Suprapubic skin (tissue), 4 donors: ENCODE results near the gene ASCC2. TPM values are rescaled to one million over a fixed set of nuclear protein-coding genes. Genes with fewer than 3 reads are reported as not detected.

ENCODE experiments used
- DNase-seq, 2 donors: peaks; one replicate each; pipeline ENCODE4 v3.0.0-alpha.2; 2019; ENCODE audit warnings: low spot score in 2 of 2
- H3K27ac ChIP-seq: fragments of 200-600 bp; sonication (generic); one replicate; pipeline ENCODE4 v1.5.1; 2019
- H3K27me3 ChIP-seq: fragments of 200-600 bp; sonication (generic); one replicate; pipeline ENCODE4 v1.5.1; 2019
- H3K36me3 ChIP-seq: fragments of 200-600 bp; sonication (generic); one replicate; pipeline ENCODE4 v1.5.1; 2019
- H3K4me1 ChIP-seq: fragments of 200-600 bp; sonication (generic); one replicate; pipeline ENCODE4 v1.5.1; 2019
- H3K4me3 ChIP-seq: fragments of 200-600 bp; sonication (generic); one replicate; pipeline ENCODE4 v1.5.1; 2019; ENCODE audit warnings: mild to moderate bottlenecking
- H3K9me3 ChIP-seq: fragments of 200-600 bp; sonication (generic); one replicate; pipeline ENCODE4 v1.5.1; 2019
- EP300 ChIP-seq: sonication (generic); formaldehyde crosslinking; IDR thresholded peaks from one replicate; pipeline ENCODE4 v1.6.1; 2017; ENCODE audit warnings: antibody characterized with exemption
- POLR2A ChIP-seq, 2 donors: fragments of 450-650 bp; IDR thresholded peaks; one replicate each; pipeline ENCODE4 v1.6.1; 2017; ENCODE audit warnings: antibody characterized with exemption in 2 of 2, mild to moderate bottlenecking in 2 of 2, moderate library complexity in 2 of 2
- POLR2AphosphoS5 ChIP-seq, 3 donors: sonication (generic); formaldehyde crosslinking; IDR thresholded peaks; one replicate each; pipeline ENCODE4 v1.6.1; 2017; ENCODE audit warnings: antibody characterized with exemption in 3 of 3
- WGBS: methylation state at CpG from one replicate; pipeline ENCODE4 v1.1.5; 2018; 5-methylcytosine and 5-hydroxymethylcytosine counted together
- total RNA-seq, 4 donors: library from RNA; depleted of rRNA; stranded (reverse); fragments of >200 nt; gene quantifications; one replicate each; pipeline ENCODE4 v1.1.0, GENCODE V29; 2016
- TF ChIP-seq, protein P1 (sequence below), 2 donors: fragments of 200-600 bp in 1 of 2; fragments of 450-650 bp in 1 of 2; sonication (generic) in 1 of 2; IDR thresholded peaks; one replicate each; pipeline ENCODE4 v1.5.1; 2016 to 2019; ENCODE audit warnings: antibody characterized with exemption in 2 of 2, mild to moderate bottlenecking in 1 of 2, moderate library complexity in 1 of 2

Gene ASCC2
- total RNA-seq, 4 donors from 2014 or later, result 35.6 to 57.3 (median 43.2) TPM

DNA sequence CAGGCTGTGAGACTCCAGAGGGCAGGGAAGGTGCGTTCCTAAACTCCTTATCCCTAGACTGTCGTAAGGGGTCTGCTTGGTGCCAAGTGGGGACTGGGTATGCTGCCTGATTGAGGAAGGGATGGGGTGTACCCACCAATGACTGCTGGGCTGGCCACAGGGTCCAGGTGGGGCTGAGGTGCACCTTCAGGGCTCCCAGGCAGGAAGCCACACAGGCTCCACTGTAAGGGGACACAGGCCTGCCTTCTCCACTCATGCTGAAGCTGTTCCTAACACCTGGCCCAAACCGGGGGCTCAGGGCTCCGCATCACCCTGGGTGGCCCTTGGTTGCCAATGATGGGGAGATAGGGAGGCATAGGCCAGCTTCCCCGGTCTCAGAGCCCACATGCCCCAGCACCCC lies 97.9 kb downstream of the ASCC2 start:
- Histone ChIP-seq H3K27ac (no peak overlapping the region), H3K4me1 (peaks cover 22% of the 10 kb centered on the region), H3K27me3 (no peaks in the 10 kb centered on the region), H3K36me3 (peaks cover 49% of the 10 kb centered on the region), H3K4me3 (no peak overlapping the region), H3K9me3 (no peaks in the 10 kb centered on the region)
- TF ChIP-seq POLR2A (IDR thresholded peaks at IDR 0.05) (no peak), POLR2AphosphoS5 (IDR thresholded peaks at IDR 0.05) (no peak), EP300 (no peak)
- TF ChIP-seq, protein P1, sequence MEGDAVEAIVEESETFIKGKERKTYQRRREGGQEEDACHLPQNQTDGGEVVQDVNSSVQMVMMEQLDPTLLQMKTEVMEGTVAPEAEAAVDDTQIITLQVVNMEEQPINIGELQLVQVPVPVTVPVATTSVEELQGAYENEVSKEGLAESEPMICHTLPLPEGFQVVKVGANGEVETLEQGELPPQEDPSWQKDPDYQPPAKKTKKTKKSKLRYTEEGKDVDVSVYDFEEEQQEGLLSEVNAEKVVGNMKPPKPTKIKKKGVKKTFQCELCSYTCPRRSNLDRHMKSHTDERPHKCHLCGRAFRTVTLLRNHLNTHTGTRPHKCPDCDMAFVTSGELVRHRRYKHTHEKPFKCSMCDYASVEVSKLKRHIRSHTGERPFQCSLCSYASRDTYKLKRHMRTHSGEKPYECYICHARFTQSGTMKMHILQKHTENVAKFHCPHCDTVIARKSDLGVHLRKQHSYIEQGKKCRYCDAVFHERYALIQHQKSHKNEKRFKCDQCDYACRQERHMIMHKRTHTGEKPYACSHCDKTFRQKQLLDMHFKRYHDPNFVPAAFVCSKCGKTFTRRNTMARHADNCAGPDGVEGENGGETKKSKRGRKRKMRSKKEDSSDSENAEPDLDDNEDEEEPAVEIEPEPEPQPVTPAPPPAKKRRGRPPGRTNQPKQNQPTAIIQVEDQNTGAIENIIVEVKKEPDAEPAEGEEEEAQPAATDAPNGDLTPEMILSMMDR (IDR thresholded peaks at IDR 0.05), result no peak
- DNase-seq, result no peak
- WGBS, result no CpG with 5 or more reads among the region's 5 CpGs

DNA sequence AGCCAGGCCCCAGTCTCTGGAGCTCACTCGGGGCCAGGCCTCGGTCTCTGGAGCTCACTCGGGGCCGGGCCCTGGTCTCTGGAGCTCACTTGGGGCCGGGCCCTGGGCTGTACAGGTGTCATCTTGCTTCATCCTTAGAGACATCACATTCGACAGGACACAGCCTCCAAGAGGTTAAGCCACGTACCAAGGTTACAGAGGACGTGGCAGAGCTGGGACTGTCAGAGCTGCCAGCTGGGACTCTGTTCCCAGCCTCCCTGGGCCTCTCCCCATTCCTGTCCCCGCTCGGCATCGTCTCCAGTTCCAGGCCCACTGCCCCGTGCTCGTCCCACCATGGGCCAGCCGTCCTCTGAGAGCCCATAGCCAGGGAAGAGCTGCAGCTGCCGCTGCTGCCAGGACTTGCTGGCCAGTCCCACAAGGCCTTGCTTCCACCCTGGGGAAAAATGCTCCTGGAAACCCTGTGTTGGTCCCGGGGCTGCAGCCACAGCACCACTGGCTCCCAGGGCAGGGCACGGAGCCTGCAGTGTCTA lies 98.7 kb downstream of the ASCC2 start:
- TF ChIP-seq POLR2A (IDR thresholded peaks at IDR 0.05), result no peak
- TF ChIP-seq POLR2AphosphoS5 (IDR thresholded peaks at IDR 0.05), result no peak
- TF ChIP-seq, protein P1 (IDR thresholded peaks at IDR 0.05), result no peak
- TF ChIP-seq EP300, result no peak
- Histone ChIP-seq H3K4me3 (no peak overlapping the region), H3K4me1 (peaks cover 14% of the 10 kb centered on the region), H3K36me3 (peaks cover 50% of the 10 kb centered on the region), H3K27ac (no peak overlapping the region), H3K9me3 (no peaks in the 10 kb centered on the region), H3K27me3 (no peaks in the 10 kb centered on the region)
- no peak for DNase-seq
- 94% methylated on average over 13 of the region's 17 CpGs for WGBS

Other genes starting within 250 kb of the ASCC2 start
- gene NF2, start 234.6 kb downstream of the ASCC2 start, total RNA-seq, result 10 to 100 TPM; 32.4 to 36.8 (median 34.4) TPM
- gene CABP7, start 118.3 kb downstream of the ASCC2 start, total RNA-seq, result under 1 TPM in 1 of 4 donors, not detected in 3; 0.48 TPM
- 10 to 100 TPM; 16.3 to 28.2 (median 23.1) TPM for gene ZMAT5, start 71.3 kb downstream of the ASCC2 start, total RNA-seq
- gene UQCR10, start 70.9 kb downstream of the ASCC2 start, total RNA-seq, result 10 to 100 TPM; 33.6 to 85.7 (median 66.8) TPM
- gene MTMR3, start 44.9 kb upstream of the ASCC2 start, total RNA-seq, result 100 to 1,000 TPM in 1 of 4 donors, 10 to 100 TPM in 3; 57.8 to 136 (median 66.0) TPM
- gene HORMAD2, start 242.2 kb upstream of the ASCC2 start, total RNA-seq, result not detected